HG03520 (cell line): ENCODE measurements around the gene MCC.
"Not testable (repeated sequence)": the region's sequence is repeated elsewhere in the genome, so short reads cannot be mapped to it uniquely, and the experiment has no call there.

ENCODE experiments used
- ATAC-seq: cut with Tn5 transposase; IDR thresholded peaks from one replicate; pipeline ENCODE4 v1.9.1; 2021; ENCODE audit warnings: mild to moderate bottlenecking, moderate library complexity; ENCODE audit not compliant: unreplicated experiment

The MCC gene

GRCh38 chr5:113092683-113093082 lies 395.6 kb downstream of the MCC start:
- ATAC-seq: no peak

GRCh38 chr5:113091622-113092021 lies 396.6 kb downstream of the MCC start:
- ATAC-seq: no peak

- ATAC-seq: no peak
Measured at GRCh38 chr5:113090336-113091106, 397.7 kb downstream of the MCC start.

GRCh38 chr5:113089653-113090335 lies 398.5 kb downstream of the MCC start:
- ATAC-seq: no peak

GRCh38 chr5:113087976-113088514 lies 400.2 kb downstream of the MCC start:
- no peak for ATAC-seq

GRCh38 chr5:113085880-113086409 lies 402.3 kb downstream of the MCC start:
- ATAC-seq: no peak

GRCh38 chr5:113085084-113085414 lies 403.2 kb downstream of the MCC start:
- ATAC-seq: no peak

GRCh38 chr5:113084402-113085083 lies 403.7 kb downstream of the MCC start:
- no peak for ATAC-seq

DNA sequence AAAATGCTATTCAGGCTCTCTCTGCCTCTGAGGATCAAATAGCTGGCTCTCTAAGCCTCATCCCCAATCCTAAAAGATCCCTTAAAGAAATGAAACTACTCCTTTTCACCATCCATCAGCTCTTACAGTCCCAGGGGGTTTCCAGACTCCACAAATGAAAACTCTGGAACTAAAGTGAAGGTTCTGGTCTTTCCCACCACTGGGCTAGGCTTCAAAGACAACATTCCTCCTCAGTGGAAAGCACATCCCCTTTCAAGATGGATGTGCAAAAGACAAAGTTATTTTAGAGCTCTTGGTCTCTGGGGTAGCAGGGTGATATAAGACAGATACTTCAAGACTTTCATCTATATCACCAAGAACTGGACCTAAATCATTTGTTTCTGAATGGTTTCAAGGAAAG lies 404.8 kb downstream of the MCC start:
- no peak for ATAC-seq

GRCh38 chr5:113082547-113082905 lies 405.7 kb downstream of the MCC start:
- ATAC-seq: no peak

DNA sequence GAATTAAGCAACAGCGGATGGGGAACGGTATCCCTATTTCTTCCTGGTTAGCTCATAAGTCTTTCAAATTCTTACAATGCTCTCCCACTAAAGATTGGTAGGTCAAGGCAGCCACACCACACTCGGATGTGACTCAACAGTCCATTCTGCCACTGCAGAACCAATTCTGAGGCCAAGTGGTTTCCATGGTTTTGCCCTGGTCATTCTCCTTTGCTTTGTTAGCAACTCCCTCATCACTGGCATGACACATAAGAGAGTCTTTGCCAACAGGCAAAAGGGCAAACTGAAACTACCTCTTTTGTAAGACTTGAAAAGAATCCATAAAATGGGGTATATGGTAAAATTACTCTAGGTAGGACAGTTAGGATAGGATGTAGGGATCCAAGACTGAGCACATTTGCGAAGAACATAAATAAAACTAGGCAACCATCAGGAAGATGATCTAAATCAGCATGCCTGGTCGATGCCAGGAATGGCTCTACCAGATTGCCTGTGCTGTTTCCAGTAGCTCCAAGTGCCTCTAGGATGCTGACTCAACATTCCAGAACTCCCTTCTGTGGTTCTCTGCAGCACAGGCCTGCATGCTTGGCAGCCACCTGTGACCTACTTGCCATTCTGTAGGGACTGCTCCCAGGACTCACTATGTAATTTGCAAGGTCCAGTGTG lies 406.2 kb downstream of the MCC start:
- no peak for ATAC-seq

DNA sequence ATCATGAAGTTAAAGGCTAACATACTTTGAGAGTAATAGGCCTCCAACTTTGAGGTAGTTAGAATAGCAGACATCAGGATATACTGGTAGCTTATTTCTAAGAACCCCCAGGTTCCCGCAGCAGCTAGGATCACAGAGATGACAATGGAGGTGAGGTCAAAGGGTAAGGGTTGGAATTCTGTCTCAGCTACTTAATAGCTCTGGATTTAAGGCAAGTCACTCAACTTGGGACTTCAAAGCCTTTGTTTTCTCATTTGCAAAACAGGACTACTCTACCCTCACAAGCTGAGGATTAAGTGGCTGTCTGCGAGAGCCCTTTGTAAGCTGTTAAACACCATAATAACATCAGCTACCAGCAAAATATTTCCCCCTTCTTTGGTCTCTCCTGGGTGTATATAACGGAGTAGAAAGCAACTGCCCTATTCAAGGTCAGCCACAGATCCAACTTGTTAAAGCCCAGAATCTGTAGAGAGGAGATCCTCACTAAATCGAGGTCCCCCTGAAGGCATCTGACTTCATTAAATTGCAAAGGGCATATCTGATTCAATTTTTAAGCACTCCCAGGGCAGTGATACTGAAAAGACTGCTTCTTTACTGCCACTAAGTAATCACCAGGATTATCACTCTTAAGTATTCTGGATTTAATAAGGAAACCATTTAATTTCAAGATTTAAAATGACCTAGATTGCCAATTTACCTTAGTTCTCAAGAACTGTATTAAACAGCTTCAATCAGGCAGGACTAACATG lies 407.0 kb downstream of the MCC start:
- ATAC-seq: no peak

GRCh38 chr5:113076649-113077048 lies 411.6 kb downstream of the MCC start:
- ATAC-seq: not testable (repeated sequence)

- ATAC-seq: no peak
Measured at GRCh38 chr5:113075019-113075418, 413.2 kb downstream of the MCC start.

DNA sequence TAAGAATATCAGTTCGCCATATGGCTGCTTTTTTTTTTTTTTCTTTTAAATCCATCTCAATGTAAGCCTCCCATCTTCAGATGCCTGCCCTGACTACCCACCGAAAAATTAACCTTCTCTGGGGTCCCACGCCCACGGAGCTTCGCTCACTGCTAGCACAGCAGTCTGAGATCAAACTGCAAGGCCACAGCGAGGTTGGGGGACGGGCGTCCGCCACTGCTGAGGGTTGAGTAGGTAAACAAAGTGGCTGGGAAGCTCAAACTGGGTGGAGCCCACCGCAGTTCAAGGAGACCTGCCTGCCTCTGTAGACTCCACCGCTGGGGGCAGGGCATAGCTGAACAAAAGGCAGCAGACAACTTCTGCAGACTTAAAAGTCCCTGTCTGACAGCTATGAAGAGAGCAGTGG lies 414.6 kb downstream of the MCC start:
- not testable (repeated sequence) for ATAC-seq

- ATAC-seq: no peak
Measured at GRCh38 chr5:113071401-113071800, 416.9 kb downstream of the MCC start.

- ATAC-seq: no peak
Measured at GRCh38 chr5:113070901-113071300, 417.4 kb downstream of the MCC start.

- no peak for ATAC-seq
Measured at GRCh38 chr5:113068559-113068958, 419.7 kb downstream of the MCC start.

DNA sequence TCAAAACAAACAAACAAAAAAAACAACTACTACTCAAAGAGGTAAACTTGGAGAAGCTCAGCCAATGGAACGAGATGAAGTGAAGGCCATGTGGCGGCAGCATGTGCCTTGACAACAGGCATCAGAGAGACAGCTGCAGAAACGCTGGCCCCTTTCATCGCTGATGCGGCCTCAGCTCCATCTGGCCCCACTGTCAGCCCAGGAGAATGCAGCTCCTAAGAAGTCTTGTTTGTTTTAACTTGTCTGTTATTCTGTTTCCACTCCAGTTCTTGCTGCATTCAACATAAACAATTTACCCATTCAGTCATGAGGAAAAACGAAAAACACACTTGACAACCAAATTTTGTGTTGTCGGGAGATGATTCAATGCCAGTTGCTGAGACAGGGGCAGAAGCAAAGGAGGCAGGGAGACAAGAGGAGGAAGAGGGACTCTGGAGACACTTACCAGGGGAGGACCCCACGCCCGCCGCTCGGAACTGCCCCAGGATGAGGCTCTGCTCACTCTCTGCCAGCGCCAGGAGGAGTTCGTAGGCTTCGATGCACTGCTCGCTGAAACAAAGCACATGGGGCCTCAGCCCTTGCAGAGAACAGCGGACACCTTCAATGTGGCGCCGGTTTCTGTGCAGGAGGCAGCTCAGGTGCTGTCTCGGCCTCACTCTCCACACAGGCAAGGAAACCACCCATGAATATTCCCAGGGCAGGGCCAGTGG lies 420.5 kb downstream of the MCC start:
- ATAC-seq: no peak

DNA sequence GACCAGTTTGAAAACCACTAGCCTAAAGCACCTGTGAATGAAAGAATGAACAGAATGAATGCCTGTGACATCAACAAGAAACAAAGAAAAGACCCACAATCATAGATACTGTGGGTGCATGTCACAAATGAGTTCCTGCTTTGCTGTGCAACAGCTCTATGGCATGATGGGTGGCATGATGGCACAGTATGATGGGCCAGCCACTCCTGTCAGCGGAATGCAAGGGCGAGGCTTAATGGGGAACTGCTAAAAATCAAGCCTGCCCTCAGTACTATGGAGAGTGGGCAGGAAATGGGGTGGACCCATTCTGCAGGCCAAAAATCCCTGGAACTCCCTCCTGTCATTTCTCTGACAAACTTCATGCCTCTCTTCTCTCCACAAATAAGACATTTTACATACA lies 422.6 kb downstream of the MCC start:
- no peak for ATAC-seq
